ENCODE measurements around the gene ERGIC3. TPM values are rescaled to one million over a fixed set of nuclear protein-coding genes. Genes with fewer than 3 reads are reported as not detected.

Gene ERGIC3
- total RNA-seq: 271 and 306 TPM in 2 replicates

DNA sequence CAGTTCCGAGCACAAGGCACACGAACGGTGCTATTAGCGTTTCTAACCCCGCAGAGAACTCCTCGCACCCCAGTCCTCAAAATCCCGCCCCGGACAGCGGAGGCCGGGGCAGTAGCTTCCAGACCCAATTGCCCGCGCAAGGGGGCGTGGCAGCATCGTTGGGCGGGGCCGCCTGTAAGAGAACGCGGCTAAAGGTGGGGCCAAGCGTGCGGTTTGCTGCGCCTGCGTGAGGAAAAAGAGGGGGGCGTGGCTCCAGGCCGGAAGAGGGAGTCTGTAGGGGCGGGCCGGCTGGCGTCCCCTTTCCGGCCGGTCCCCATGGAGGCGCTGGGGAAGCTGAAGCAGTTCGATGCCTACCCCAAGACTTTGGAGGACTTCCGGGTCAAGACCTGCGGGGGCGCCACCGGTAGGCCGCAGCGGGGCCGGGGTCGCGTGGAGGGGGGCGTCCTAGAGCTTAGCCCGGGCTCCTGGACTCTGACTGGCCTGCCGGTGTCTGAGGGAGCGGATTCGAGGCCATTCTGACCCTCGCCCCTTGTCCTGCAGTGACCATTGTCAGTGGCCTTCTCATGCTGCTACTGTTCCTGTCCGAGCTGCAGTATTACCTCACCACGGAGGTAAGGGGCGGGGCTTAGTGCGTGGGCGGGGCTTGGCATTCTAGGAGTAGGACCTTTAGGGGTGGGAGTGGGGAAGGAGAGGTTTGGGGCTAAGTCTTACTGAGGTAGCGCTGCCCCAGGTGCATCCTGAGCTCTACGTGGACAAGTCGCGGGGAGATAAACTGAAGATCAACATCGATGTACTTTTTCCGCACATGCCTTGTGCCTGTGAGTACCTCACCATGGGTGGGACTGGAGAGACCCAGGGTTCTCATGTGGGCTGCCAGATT lies at the start of gene ERGIC3:
TSS of gene ERGIC3 (plus strand) at position 296 of the 880 bp plus-strand sequence. CDS start at position 316, 20 bp downstream.

GRCh38 chr20:35529552-35529951 lies 12.3 kb upstream of the ERGIC3 start, which contains the start of gene C20orf173:
Gene C20orf173, minus strand, starts transcription at chr20:35529652. Its CDS starts 279 bp downstream, at chr20:35529373.

Other genes with a start within 250 kb of the ERGIC3 start
- gene FAM83C, start 249.7 kb upstream of the ERGIC3 start, total RNA-seq: not detected in 2 replicates
- gene UQCC1, start 130.1 kb upstream of the ERGIC3 start, total RNA-seq: 26.4 and 28.9 TPM in 2 replicates
- gene GDF5, start 103.8 kb upstream of the ERGIC3 start, total RNA-seq: 0.09 and 2.4 TPM in 2 replicates
- gene CEP250, start 86.5 kb upstream of the ERGIC3 start, total RNA-seq: 15.2 and 32.7 TPM in 2 replicates
- not detected in 2 replicates for gene C20orf173, start 12.4 kb upstream of the ERGIC3 start, total RNA-seq
- 5.1 and 23.5 TPM in 2 replicates for gene SPAG4, start 73.8 kb downstream of the ERGIC3 start, total RNA-seq
- gene CPNE1, start 122.8 kb downstream of the ERGIC3 start, total RNA-seq: 106 and 156 TPM in 2 replicates
- 43.5 and 46.3 TPM in 2 replicates for gene RBM12, start 122.8 kb downstream of the ERGIC3 start, total RNA-seq
- 13.5 and 14.7 TPM in 2 replicates for gene NFS1, start 157.3 kb downstream of the ERGIC3 start, total RNA-seq
- gene ROMO1, start 157.3 kb downstream of the ERGIC3 start, total RNA-seq: 303 and 340 TPM in 2 replicates
- 289 and 347 TPM in 2 replicates for gene RBM39, start 200.2 kb downstream of the ERGIC3 start, total RNA-seq
- gene PHF20, start 229.9 kb downstream of the ERGIC3 start, total RNA-seq: 23.7 and 28.2 TPM in 2 replicates

Measured in endothelial cell of coronary artery (primary cell).